Stimulated activated naive CD8-positive, alpha-beta T cell treated with anti-CD3 and anti-CD28 coated beads, Interleukin-15, amount 100 ng/mL, for 72 hours (primary cell): ENCODE measurements around the gene HMGCLL1.

Experiments
- ATAC-seq: fragments of 150-1000 bp; cut with Tn5 transposase; 2 replicates; pipeline ENCODE4 v1.10.0; 2021; ENCODE audit warnings: mild to moderate bottlenecking, moderate library complexity
- DNase-seq, 2 donors: peaks; one replicate each; pipeline ENCODE4 v3.0.0; 2021 to 2022
- H3K27ac Mint-ChIP-seq, 2 donors: one replicate each; pipeline ENCODE4 v1.8.0; 2022; ENCODE audit warnings: mild to moderate bottlenecking in 2 of 2, mixed read lengths in 2 of 2, moderate library complexity in 2 of 2
- H3K27me3 Mint-ChIP-seq: one replicate; pipeline ENCODE4 v1.8.0; 2022; ENCODE audit warnings: mixed read lengths
- H3K4me1 Mint-ChIP-seq: one replicate; pipeline ENCODE4 v1.8.0; 2022; ENCODE audit warnings: mild to moderate bottlenecking, mixed read lengths
- H3K4me3 Mint-ChIP-seq, 2 donors: one replicate each; pipeline ENCODE4 v1.8.0; 2022; ENCODE audit warnings: mild to moderate bottlenecking in 2 of 2, mixed read lengths in 2 of 2, moderate library complexity in 1 of 2
- H3K9me3 Mint-ChIP-seq, 2 donors: one replicate each; pipeline ENCODE4 v1.8.0; 2022; ENCODE audit warnings: mixed read lengths in 2 of 2

Gene HMGCLL1

GRCh38 chr6:55578537-55579363 is at the start of gene HMGCLL1:
HMGCLL1 (minus strand) TSS chr6:55579192; CDS start chr6:55579055, 137 bp downstream.
- DNase-seq, result no peak
- Mint-ChIP-seq H3K27ac (no peak within 1 kb of the TSS), H3K4me1 (no peaks in the 10 kb centered on the region), H3K9me3 (peaks cover 6 to 7% of the 10 kb centered on the region in 2 donors), H3K27me3 (peaks cover 12% of the 10 kb centered on the region), H3K4me3 (no peak within 1 kb of the TSS)
- ATAC-seq, result no peak

- Mint-ChIP-seq H3K27me3 (no peaks in the 10 kb centered on the region), H3K4me3 (no peak overlapping the region), H3K27ac (no peak overlapping the region), H3K9me3 (peaks cover 0 to 15% of the 10 kb centered on the region in 2 donors), H3K4me1 (no peaks in the 10 kb centered on the region)
- no peak for ATAC-seq
- DNase-seq, result no peak
Measured at GRCh38 chr6:55621993-55622392, 43.0 kb upstream of the HMGCLL1 start.

- Mint-ChIP-seq H3K4me3 (no peak overlapping the region), H3K9me3 (peaks cover 0 to 15% of the 10 kb centered on the region in 2 donors), H3K4me1 (no peaks in the 10 kb centered on the region), H3K27ac (no peak overlapping the region), H3K27me3 (no peaks in the 10 kb centered on the region)
- DNase-seq (no peak), ATAC-seq (no peak)
Measured at GRCh38 chr6:55621244-55621643, 42.3 kb upstream of the HMGCLL1 start.

- ATAC-seq, result no peak
- Mint-ChIP-seq H3K9me3 (peaks cover 13 to 21% of the 10 kb centered on the region in 2 donors), H3K4me1 (no peaks in the 10 kb centered on the region), H3K27me3 (no peaks in the 10 kb centered on the region), H3K4me3 (no peak overlapping the region), H3K27ac (no peak overlapping the region)
- no peak for DNase-seq
Measured at GRCh38 chr6:55617272-55617671, 38.3 kb upstream of the HMGCLL1 start.

- no peak for ATAC-seq
- no peaks in the 10 kb centered on the region for H3K4me1 Mint-ChIP-seq
- no peak for DNase-seq
- H3K9me3 Mint-ChIP-seq, result no peaks in the 10 kb centered on the region
- H3K27me3 Mint-ChIP-seq, result no peaks in the 10 kb centered on the region
- H3K27ac Mint-ChIP-seq, result no peak overlapping the region
- H3K4me3 Mint-ChIP-seq, result no peak overlapping the region
Measured at GRCh38 chr6:55604021-55604420, 25.0 kb upstream of the HMGCLL1 start.

- H3K4me1 Mint-ChIP-seq, result no peaks in the 10 kb centered on the region
- H3K27me3 Mint-ChIP-seq, result no peaks in the 10 kb centered on the region
- ATAC-seq (no peak), DNase-seq (no peak)
- no peak overlapping the region for H3K4me3 Mint-ChIP-seq
- peaks cover 0 to 5% of the 10 kb centered on the region in 2 donors for H3K9me3 Mint-ChIP-seq
- H3K27ac Mint-ChIP-seq, result no peak overlapping the region
Measured at GRCh38 chr6:55601120-55601519, 22.1 kb upstream of the HMGCLL1 start.

- Mint-ChIP-seq H3K4me1 (no peaks in the 10 kb centered on the region), H3K4me3 (no peak overlapping the region), H3K27ac (no peak overlapping the region), H3K27me3 (no peaks in the 10 kb centered on the region), H3K9me3 (peaks cover 0 to 5% of the 10 kb centered on the region in 2 donors)
- no peak for DNase-seq
- no peak for ATAC-seq
Measured at GRCh38 chr6:55594442-55594841, 15.4 kb upstream of the HMGCLL1 start.

GRCh38 chr6:55584654-55585354 is 5.8 kb upstream of the HMGCLL1 start:
- Mint-ChIP-seq H3K9me3 (peaks cover 12 to 16% of the 10 kb centered on the region in 2 donors), H3K27me3 (no peaks in the 10 kb centered on the region), H3K4me1 (no peaks in the 10 kb centered on the region), H3K4me3 (no peak overlapping the region), H3K27ac (no peak overlapping the region)
- ATAC-seq, result no peak
- no peak for DNase-seq

GRCh38 chr6:55576811-55577210 is 2.2 kb downstream of the HMGCLL1 start:
- Mint-ChIP-seq H3K9me3 (peaks cover 13 to 19% of the 10 kb centered on the region in 2 donors), H3K27me3 (peaks cover 12% of the 10 kb centered on the region), H3K4me1 (no peaks in the 10 kb centered on the region), H3K27ac (no peak overlapping the region), H3K4me3 (no peak overlapping the region)
- ATAC-seq (no peak), DNase-seq (no peak)

GRCh38 chr6:55574556-55574955 is 4.4 kb downstream of the HMGCLL1 start:
- no peak overlapping the region for H3K27ac Mint-ChIP-seq
- no peak for DNase-seq
- no peaks in the 10 kb centered on the region for H3K4me1 Mint-ChIP-seq
- H3K9me3 Mint-ChIP-seq, result peaks cover 14 to 22% of the 10 kb centered on the region in 2 donors
- no peak for ATAC-seq
- no peak overlapping the region for H3K4me3 Mint-ChIP-seq
- peaks cover 12% of the 10 kb centered on the region for H3K27me3 Mint-ChIP-seq

GRCh38 chr6:55569638-55570037 is 9.4 kb downstream of the HMGCLL1 start:
- no peak for DNase-seq
- ATAC-seq, result no peak

GRCh38 chr6:55568808-55569439 is 10.1 kb downstream of the HMGCLL1 start:
- no peak overlapping the region for H3K27ac Mint-ChIP-seq
- H3K4me3 Mint-ChIP-seq, result no peak overlapping the region
- DNase-seq, result no peak
- peaks cover 13 to 14% of the 10 kb centered on the region in 2 donors for H3K9me3 Mint-ChIP-seq
- ATAC-seq, result no peak
- no peaks in the 10 kb centered on the region for H3K27me3 Mint-ChIP-seq
- no peaks in the 10 kb centered on the region for H3K4me1 Mint-ChIP-seq

More at GRCh38 chr6:55569638-55570037, 9.4 kb downstream of the HMGCLL1 start:
- H3K9me3 Mint-ChIP-seq, result peaks cover 13 to 14% of the 10 kb centered on the region in 2 donors
- no peak overlapping the region for H3K4me3 Mint-ChIP-seq
- H3K27ac Mint-ChIP-seq, result no peak overlapping the region
- H3K27me3 Mint-ChIP-seq, result no peaks in the 10 kb centered on the region
- no peaks in the 10 kb centered on the region for H3K4me1 Mint-ChIP-seq

GRCh38 chr6:55567558-55567957 is 11.4 kb downstream of the HMGCLL1 start:
- no peaks in the 10 kb centered on the region for H3K4me1 Mint-ChIP-seq
- H3K27me3 Mint-ChIP-seq, result no peaks in the 10 kb centered on the region
- DNase-seq, result no peak
- ATAC-seq, result no peak
- peaks cover 8% of the 10 kb centered on the region in 2 donors for H3K9me3 Mint-ChIP-seq
- H3K27ac Mint-ChIP-seq, result peak overlapping the region in 1 of 2 donors; percentile 44
- no peak overlapping the region for H3K4me3 Mint-ChIP-seq

- H3K4me3 Mint-ChIP-seq, result no peak overlapping the region
- DNase-seq (no peak), ATAC-seq (no peak)
- H3K9me3 Mint-ChIP-seq, result peaks cover 0 to 4% of the 10 kb centered on the region in 2 donors
- H3K4me1 Mint-ChIP-seq, result no peaks in the 10 kb centered on the region
- H3K27me3 Mint-ChIP-seq, result no peaks in the 10 kb centered on the region
- no peak overlapping the region for H3K27ac Mint-ChIP-seq
Measured at GRCh38 chr6:55566036-55566710, 12.8 kb downstream of the HMGCLL1 start.

- H3K27me3 Mint-ChIP-seq, result no peaks in the 10 kb centered on the region
- H3K4me1 Mint-ChIP-seq, result no peaks in the 10 kb centered on the region
- no peak overlapping the region for H3K4me3 Mint-ChIP-seq
- no peak overlapping the region for H3K27ac Mint-ChIP-seq
- peaks cover 0 to 5% of the 10 kb centered on the region in 2 donors for H3K9me3 Mint-ChIP-seq
- DNase-seq (no peak), ATAC-seq (no peak)
Measured at GRCh38 chr6:55562318-55562717, 16.7 kb downstream of the HMGCLL1 start.
